ENCODE measurements around the gene STK32A.
A peak's percentile ranks its signal among the peaks of the same experiment; 100 is the strongest.

Gene STK32A

GRCh38 chr5:147327905-147328304 lies 93.1 kb downstream of the STK32A start:
- H3K4me3 ChIP-seq (ENCODE audit: low read depth in 1 of 2, low read length in 2 of 2): no peak overlapping the region
- no peaks in the 10 kb centered on the region for H3K4me1 ChIP-seq (ENCODE audit: insufficient read depth, low read length)
- H3K27me3 ChIP-seq (ENCODE audit: insufficient read depth, low read length, poor library complexity): no peaks in the 10 kb centered on the region
- H3K9me3 ChIP-seq (ENCODE audit: insufficient read depth, low read length, severe bottlenecking): no peaks in the 10 kb centered on the region
- no peak for ATAC-seq (ENCODE audit: insufficient read depth, low read depth)
- H2AFZ ChIP-seq (ENCODE audit: low read depth, low read length): no peak overlapping the region
- TF ChIP-seq CTCF (IDR thresholded peaks at IDR 0.05; ENCODE audit: borderline replicate concordance, extremely low read depth, low read length, poor library complexity, severe bottlenecking) (no peak), EZH2 (IDR thresholded peaks at IDR 0.05; ENCODE audit: borderline replicate concordance, low read depth, low read length, severe bottlenecking) (no peak)
- H3K79me2 ChIP-seq (ENCODE audit: insufficient read depth, low read length): no peaks in the 10 kb centered on the region
- H3K36me3 ChIP-seq (ENCODE audit: insufficient read depth, low read length): no peaks in the 10 kb centered on the region
- no peak overlapping the region for H3K9ac ChIP-seq (ENCODE audit: low read depth, low read length)
- H4K20me1 ChIP-seq (ENCODE audit: insufficient read depth, low read length): no peaks in the 10 kb centered on the region
- DNase-seq: no peak
- no peak overlapping the region for H3K27ac ChIP-seq (ENCODE audit: low read length)
- H3K4me2 ChIP-seq (ENCODE audit: insufficient read depth, low read length): no peak overlapping the region

- Histone ChIP-seq H3K9ac (ENCODE audit: low read depth, low read length) (no peak overlapping the region), H3K36me3 (ENCODE audit: insufficient read depth, low read length) (no peaks in the 10 kb centered on the region), H3K27me3 (ENCODE audit: insufficient read depth, low read length, poor library complexity) (no peaks in the 10 kb centered on the region), H3K79me2 (ENCODE audit: insufficient read depth, low read length) (no peaks in the 10 kb centered on the region), H3K27ac (ENCODE audit: low read length) (no peak overlapping the region), H3K9me3 (ENCODE audit: insufficient read depth, low read length, severe bottlenecking) (no peaks in the 10 kb centered on the region), H3K4me2 (ENCODE audit: insufficient read depth, low read length) (no peak overlapping the region), H3K4me1 (ENCODE audit: insufficient read depth, low read length) (no peaks in the 10 kb centered on the region), H4K20me1 (ENCODE audit: insufficient read depth, low read length) (no peaks in the 10 kb centered on the region), H3K4me3 (ENCODE audit: low read depth in 1 of 2, low read length in 2 of 2) (no peak overlapping the region), H2AFZ (ENCODE audit: low read depth, low read length) (no peak overlapping the region)
- TF ChIP-seq CTCF (IDR thresholded peaks at IDR 0.05; ENCODE audit: borderline replicate concordance, extremely low read depth, low read length, poor library complexity, severe bottlenecking) (no peak), EZH2 (IDR thresholded peaks at IDR 0.05; ENCODE audit: borderline replicate concordance, low read depth, low read length, severe bottlenecking) (no peak)
- no peak for DNase-seq
- ATAC-seq (ENCODE audit: insufficient read depth, low read depth): no peak
These were observed 97.8 kb downstream of the STK32A start for GRCh38 chr5:147332658-147333057.

- no peaks in the 10 kb centered on the region for H3K36me3 ChIP-seq (ENCODE audit: insufficient read depth, low read length)
- H3K27me3 ChIP-seq (ENCODE audit: insufficient read depth, low read length, poor library complexity): no peaks in the 10 kb centered on the region
- no peak overlapping the region for H2AFZ ChIP-seq (ENCODE audit: low read depth, low read length)
- no peaks in the 10 kb centered on the region for H3K79me2 ChIP-seq (ENCODE audit: insufficient read depth, low read length)
- no peak overlapping the region for H3K4me2 ChIP-seq (ENCODE audit: insufficient read depth, low read length)
- no peaks in the 10 kb centered on the region for H4K20me1 ChIP-seq (ENCODE audit: insufficient read depth, low read length)
- H3K4me1 ChIP-seq (ENCODE audit: insufficient read depth, low read length): no peaks in the 10 kb centered on the region
- DNase-seq: no peak
- H3K4me3 ChIP-seq (ENCODE audit: low read depth in 1 of 2, low read length in 2 of 2): no peak overlapping the region
- H3K27ac ChIP-seq (ENCODE audit: low read length): no peak overlapping the region
- ATAC-seq (ENCODE audit: insufficient read depth, low read depth): no peak
- no peak overlapping the region for H3K9ac ChIP-seq (ENCODE audit: low read depth, low read length)
- TF ChIP-seq EZH2 (IDR thresholded peaks at IDR 0.05; ENCODE audit: borderline replicate concordance, low read depth, low read length, severe bottlenecking) (no peak), CTCF (IDR thresholded peaks at IDR 0.05; ENCODE audit: borderline replicate concordance, extremely low read depth, low read length, poor library complexity, severe bottlenecking) (no peak)
- H3K9me3 ChIP-seq (ENCODE audit: insufficient read depth, low read length, severe bottlenecking): no peaks in the 10 kb centered on the region
These were observed 102.0 kb downstream of the STK32A start for GRCh38 chr5:147336876-147337275.

GRCh38 chr5:147339313-147339712 lies 104.5 kb downstream of the STK32A start:
- H3K4me1 ChIP-seq (ENCODE audit: insufficient read depth, low read length): no peaks in the 10 kb centered on the region
- no peaks in the 10 kb centered on the region for H3K36me3 ChIP-seq (ENCODE audit: insufficient read depth, low read length)
- H2AFZ ChIP-seq (ENCODE audit: low read depth, low read length): no peak overlapping the region
- no peak overlapping the region for H3K4me3 ChIP-seq (ENCODE audit: low read depth in 1 of 2, low read length in 2 of 2)
- no peaks in the 10 kb centered on the region for H3K79me2 ChIP-seq (ENCODE audit: insufficient read depth, low read length)
- no peaks in the 10 kb centered on the region for H4K20me1 ChIP-seq (ENCODE audit: insufficient read depth, low read length)
- H3K9me3 ChIP-seq (ENCODE audit: insufficient read depth, low read length, severe bottlenecking): no peaks in the 10 kb centered on the region
- H3K9ac ChIP-seq (ENCODE audit: low read depth, low read length): no peak overlapping the region
- no peak overlapping the region for H3K4me2 ChIP-seq (ENCODE audit: insufficient read depth, low read length)
- ATAC-seq (ENCODE audit: insufficient read depth, low read depth): no peak
- no peaks in the 10 kb centered on the region for H3K27me3 ChIP-seq (ENCODE audit: insufficient read depth, low read length, poor library complexity)
- no peak overlapping the region for H3K27ac ChIP-seq (ENCODE audit: low read length)
- TF ChIP-seq EZH2 (IDR thresholded peaks at IDR 0.05; ENCODE audit: borderline replicate concordance, low read depth, low read length, severe bottlenecking) (no peak), CTCF (IDR thresholded peaks at IDR 0.05; ENCODE audit: borderline replicate concordance, extremely low read depth, low read length, poor library complexity, severe bottlenecking) (peak; percentile 14)
- no peak for DNase-seq

All from DND-41 (cell line).